Renal pelvis (tissue), 4 donors: ENCODE measurements around the gene SPTLC2. TPM values are rescaled to one million over a fixed set of nuclear protein-coding genes. Genes with fewer than 3 reads are reported as not detected.
A peak's percentile ranks its signal among the peaks of the same experiment; 100 is the strongest.
"Not testable (repeated sequence)": the region's sequence is repeated elsewhere in the genome, so short reads cannot be mapped to it uniquely, and the experiment has no call there.

Experiments
- DNase-seq: peaks from one replicate; pipeline ENCODE4 v3.0.0-alpha.2; 2013
- polyA plus RNA-seq, 3 donors: library from polyadenylated mRNA; unstranded; fragments of 120-200 nt; gene quantifications; one replicate each; pipeline ENCODE4 v1.2.1, GENCODE V29; 2013; ENCODE audit not compliant: insufficient read length in 3 of 3

The SPTLC2 gene
- polyA plus RNA-seq, 3 donors, result 64.8 to 77.3 (median 67.5) TPM

DNA sequence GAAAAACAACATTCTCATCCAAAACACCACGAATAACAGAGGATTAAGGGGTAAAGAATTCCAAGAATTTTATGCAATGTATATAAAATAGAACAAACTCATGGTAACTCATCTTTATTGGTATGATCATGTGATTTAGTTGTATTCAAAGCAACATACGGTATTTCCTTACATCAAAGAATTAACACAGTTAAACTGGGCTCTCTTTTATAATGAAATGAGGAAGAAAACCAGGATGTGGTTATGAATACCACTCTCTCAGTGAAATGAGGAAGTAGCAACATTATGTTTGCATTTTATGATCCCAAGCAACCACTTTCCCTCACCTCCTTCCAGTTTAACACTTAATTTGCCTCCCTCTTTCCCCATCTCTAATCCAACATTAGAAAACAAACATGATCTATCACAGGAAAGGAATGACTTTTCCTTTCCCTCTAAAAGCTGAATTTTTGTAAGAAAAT is 22.9 kb downstream of the SPTLC2 start:
- DNase-seq, result no peak

DNA sequence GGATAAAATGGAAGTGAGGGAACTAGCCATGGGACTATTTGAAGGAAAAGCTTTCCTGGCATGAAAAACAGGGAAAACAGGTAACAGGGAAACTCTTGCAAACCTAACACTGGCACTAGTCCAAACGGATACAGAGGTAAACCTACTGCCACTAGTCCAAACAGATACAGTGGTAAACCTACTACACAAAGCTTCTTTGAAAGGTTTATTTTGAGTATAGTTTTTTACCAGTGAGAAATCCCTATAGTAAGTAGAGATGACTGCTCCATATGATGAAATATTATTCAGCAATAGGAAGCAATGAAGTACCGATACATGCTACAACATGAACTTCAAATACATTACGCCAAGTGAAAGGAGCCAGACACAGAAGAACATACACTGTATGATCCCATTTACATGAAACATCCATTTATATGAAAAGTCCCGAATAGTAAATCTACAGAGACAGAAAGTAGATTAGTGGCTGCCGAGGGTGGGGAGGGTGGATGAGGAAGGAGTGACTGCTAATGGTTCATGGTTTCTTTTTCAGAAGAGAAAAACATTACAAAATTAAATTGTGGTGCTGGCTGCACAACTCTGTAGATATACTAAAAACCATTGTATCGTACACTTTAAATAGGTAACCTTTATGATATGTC is 25.5 kb downstream of the SPTLC2 start:
- no peak for DNase-seq

DNA sequence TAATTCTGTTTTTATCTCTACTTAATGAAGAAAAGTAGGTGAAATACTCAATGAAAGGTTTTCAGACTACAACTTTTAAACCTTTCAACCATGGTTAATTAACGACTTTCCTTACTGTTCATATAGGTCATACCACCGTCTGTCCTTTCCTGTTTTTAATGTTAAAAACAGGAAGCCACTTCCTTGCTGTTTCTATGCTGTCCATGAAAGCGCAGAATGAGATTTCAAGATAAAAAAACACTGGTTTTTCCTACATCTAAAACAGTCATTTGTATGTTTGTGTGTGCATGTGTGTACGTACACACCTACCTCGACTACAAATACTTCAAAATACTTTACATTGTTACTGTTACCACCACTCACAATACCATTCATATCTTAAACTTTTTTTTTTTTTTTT is 27.3 kb downstream of the SPTLC2 start:
- DNase-seq, result no peak

DNA sequence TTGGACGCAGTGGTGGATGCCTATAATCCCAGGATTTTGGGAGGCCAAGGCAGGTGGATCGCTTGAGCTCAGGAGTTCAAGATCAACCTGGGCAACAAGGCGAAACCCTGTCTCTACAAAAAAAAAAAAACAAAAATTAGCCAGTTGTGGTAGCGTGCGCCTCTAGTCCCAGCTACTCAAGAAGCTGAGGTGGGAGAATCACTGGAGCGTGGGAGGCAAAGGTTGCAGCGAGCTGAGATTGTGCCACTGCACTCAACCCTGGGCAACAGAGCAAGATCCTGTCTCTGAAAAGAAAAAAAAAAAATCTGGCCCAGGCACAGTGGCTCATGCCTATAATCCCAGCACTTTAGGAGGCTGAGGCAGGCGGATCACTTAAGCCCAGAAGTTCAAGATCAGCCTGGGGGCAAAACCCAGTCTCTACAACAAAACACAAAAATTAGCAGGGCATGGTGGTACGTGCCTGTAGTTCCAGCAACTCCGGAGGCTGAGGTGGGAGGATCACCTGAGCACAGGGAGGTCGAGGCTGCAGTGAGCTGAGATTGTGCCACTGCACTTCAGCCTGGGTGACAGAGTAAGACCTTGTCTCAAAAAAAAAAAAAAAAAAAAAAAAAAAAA is 27.9 kb downstream of the SPTLC2 start:
- not testable (repeated sequence) for DNase-seq

DNA sequence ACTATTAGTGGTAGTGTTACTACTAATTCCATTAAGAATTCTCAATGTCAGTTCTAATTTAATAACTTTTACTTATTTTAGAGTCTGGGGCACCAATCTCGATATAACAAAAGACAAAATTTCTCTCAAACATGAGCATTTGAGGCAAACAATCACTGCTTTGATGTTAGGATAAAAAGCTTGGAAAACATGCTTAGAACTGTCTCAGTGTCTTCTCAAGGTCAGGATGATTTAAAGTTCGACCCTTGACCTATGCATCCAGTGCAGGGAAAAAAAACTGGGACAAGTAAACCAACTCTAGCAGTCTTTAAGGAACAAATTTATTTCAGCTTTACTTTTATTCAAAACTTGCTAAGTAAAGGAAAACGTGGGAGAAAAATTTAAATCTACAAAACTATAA is 31.1 kb downstream of the SPTLC2 start:
- no peak for DNase-seq

DNA sequence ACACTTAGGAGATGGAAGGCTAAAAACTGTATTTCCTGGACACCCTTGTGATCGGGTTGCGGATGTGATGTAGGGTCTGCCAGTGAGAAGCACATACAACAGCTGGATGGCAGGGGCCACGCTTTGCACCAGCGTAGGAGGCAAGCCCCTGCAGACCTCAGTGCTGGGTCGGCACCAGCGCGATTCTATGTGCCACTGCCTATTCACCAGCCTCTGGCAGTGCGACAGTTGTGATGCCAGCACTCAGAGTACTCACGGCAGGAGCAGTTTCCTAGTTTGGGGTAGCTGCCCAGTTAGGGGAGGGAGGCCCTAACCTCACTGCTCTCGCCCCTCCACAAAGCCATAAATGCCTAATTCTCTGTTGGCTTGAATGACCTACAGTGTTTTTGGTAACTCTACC is 31.6 kb downstream of the SPTLC2 start:
- no peak for DNase-seq

DNA sequence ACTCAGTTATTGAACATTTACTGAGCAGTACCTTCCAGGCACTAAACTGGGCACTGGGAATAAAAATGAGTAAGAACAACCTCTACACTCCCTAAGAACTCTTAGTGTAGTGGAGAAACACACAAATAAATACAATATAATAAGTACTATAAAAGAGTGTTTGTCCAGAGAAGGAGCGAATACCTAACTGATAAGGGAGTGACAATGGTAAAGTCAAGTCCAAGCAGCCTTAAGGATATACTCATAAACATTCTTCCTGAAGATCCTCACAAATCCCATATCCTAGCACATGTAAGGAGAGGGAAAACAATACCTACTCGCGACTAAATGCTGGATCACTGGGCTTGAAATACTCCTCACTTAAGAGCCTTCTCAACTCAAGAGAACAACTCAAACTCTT is 32.8 kb downstream of the SPTLC2 start:
- no peak for DNase-seq

DNA sequence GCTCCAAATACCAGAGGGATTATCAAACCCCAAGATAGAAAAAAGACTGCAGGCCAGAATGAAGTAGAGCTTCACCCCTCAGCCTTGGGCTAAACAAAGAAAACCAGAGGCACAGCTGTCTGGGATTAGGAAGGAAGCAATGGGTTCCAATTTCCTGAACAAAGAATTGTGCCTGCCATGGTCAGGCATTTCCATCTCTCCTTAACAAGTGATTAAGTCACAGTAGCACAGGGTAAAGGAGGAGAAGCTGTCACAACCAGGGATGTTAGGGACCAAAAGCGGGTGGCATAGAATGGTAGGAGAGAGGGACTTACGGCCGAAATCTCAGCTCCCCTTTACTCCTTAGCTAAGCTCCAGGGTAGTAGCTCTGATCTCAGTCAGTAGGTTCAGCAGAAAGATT is 33.9 kb downstream of the SPTLC2 start:
- DNase-seq, result no peak

DNA sequence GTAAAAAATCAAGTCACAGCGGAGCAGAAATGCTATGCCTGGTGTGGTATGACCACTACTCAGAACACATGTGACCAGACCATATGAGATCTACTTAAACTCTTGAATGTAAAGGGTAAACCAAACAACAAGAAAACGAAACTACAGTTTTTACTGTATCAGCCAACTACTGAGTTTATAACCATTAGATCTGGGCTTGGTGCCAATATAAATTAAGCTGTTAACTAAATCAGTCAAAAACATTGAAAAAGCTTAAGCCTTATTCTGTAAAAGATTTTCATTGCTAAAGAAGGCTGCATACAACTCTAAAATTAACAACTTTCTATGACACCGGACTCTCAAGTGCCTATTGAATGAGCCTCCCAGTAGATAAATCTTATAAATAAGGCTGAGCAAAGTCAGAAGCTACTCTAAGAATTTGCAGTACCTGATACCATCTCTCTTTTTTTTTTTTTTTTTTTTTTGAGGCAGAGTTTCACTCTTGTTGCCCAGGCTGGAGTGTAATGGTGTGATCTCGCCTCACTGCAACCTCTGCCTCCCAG is 35.4 kb downstream of the SPTLC2 start:
- peak; percentile 87 for DNase-seq

DNA sequence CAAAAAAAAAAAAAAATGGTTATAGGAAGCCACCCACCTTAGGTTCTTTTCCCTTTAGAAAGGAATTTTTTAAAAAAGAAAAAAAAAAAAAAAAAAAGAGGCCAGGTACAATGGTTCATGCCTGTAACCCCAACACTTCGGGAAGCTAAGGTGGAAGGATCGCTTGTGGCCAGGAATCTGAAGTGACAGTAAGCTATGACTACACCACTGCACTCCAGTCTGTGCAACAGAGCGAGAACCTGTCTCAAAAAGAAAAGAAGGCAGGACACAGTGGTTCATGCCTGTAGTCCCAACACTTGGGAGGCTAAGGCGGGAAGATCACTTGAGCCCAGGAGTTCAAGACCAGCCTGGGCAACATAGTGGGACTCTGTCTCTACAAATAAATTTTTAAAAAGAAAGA is 36.0 kb downstream of the SPTLC2 start:
- no peak for DNase-seq

DNA sequence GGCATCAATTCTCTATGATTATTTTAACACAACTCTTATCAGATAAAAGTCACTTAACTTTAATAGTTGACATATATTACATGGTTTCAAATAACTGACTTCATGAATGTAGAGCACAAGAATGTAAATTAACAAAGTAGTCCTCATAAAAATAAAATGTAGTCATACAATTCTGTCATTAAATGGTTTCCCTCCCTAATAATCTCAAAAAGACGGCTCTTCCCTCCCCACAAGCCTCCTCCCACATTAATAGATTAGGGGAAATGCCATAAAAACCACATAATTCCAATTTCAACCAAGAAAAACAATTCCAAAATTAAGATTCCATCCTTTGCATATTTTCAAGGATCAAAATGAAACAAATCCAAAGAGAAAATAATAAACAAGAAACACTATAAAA is 36.7 kb downstream of the SPTLC2 start:
- DNase-seq, result no peak

DNA sequence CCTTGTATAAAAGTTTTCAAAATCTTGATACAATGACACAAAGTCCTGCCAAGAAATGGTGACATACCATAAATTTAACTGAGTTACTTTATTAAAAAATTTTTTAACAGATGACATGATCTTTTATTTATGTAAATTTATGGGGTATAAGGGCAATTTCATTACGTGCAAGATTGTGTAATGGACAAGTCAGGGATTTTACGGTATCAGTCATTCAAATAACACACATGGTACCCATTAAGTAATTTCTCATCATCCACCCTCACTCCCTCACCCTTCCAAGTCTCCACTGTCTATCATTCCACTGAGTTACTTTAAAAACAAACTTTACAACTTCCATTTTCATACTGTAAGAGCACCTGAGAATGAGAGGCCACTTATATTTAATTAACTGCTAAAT is 37.4 kb downstream of the SPTLC2 start:
- no peak for DNase-seq

DNA sequence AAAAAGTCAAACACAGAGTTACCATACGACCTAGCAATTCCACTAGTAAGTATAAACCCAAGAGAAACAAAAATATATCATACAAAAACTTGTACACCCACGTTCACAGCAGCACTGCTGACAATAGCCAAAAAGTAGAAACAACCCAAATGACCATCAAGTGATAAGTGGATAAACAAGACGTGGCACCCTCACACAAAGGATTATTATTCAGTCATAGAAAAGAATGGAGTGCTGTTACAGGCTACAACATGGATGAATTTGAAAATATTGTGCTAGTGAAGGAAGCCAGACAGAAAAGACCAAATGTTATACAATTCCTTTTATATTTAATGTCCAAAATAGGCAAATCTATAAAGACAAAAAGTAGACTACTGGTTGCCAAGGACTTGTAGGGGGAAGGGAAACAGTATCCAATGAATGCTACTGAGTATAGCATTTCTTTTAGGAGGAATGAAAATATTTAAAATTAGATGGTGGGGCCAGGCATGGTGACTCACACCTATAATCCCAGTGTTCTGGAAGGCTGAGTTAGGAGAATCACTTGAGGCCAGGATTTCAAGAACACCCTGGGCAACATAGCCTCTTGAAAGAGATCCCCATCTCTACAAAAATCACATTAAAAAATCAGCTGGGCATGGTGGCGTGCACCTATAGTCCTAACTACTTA is 41.9 kb downstream of the SPTLC2 start:
- DNase-seq, result no peak

DNA sequence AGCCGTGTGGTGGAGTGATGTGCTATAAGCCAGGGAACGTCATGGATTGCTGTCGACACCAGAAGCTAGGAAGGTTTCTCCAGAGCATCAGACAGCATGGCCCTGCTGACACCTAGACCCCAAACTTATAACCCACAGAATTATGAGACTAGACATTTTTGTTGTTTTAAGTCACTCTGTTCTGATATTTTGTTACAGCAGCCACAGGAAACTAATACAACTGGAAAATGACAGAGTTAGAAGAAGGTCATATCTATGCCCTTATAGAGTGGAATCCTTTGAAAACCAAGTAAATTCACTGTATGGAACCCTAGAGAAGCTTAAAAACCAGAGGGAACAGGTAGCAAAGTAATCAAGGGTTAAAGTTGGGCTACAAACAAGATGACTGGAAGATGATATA is 42.5 kb downstream of the SPTLC2 start:
- no peak for DNase-seq

DNA sequence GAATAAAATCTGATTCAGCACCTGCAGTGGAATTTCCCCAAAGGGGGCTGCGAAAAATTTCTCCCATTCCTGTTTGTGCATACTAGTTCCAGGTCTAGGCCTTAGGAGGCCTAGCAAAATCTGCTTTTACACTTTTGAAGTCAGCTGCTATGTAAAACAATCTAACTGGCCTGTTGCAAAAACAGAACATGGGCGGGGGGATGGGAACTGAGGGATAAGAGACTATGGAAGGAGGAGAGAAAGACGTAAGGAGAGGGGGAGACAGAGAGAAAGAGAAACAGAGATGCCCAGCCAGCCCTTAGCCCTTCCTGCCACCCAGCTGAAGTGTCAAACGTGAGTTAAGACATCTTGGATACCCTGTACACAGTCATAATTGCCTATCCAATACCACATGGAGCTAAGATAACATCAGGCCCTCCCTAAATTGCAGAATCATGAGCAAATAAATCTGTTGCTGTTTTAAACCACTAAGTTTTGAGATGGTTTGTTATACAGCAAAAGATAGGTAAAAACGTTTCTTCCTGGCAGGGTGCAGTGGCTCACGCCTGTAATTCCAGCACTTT is 45.6 kb downstream of the SPTLC2 start:
- no peak for DNase-seq

DNA sequence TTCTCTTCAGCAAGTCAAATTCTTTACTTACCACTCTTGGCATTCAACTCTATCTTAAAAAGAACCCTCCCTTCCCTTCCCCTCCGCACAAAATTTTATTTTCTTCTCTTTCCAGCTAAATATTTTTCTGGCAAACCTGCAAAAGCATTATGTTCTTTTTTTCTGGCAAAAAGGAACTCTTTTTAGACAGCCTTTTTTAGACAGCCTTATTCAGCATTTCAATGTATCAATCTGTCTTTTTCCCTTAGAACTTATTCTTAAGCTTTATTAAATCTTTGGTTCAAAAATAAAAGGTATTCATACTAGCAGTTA is 50.5 kb downstream of the SPTLC2 start:
- no peak for DNase-seq

DNA sequence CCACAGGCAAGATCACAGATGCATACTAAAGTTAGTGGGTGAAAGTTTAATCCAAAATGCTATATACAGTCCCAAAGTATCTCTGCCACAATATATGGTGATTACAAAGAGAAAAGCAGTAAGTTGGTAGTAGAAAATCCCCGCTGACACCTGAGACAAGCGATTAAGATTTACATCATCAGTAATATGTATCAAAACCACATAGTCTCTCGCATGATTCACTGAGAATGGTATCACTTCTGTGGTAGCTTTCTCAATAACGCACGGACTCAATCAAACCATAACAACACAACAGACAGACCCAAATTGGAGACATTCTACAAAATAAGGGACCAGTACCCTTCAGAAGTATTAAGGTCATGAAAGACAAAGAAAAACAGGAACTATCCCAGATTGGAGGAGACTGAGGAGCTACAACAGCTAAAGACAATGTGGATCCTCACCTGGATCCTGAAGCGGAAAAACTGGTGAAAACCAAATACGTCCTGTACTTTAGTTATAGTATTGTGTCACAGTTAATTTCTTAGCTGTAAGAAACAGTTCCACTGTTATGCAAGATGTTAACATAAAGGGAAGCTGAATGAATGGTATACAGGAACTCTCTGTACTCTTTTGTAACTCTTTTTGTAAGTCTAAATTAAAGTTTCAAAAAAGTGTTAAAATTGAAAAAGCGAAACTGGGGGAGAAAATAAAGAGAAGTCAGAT is 51.0 kb downstream of the SPTLC2 start:
- no peak for DNase-seq

DNA sequence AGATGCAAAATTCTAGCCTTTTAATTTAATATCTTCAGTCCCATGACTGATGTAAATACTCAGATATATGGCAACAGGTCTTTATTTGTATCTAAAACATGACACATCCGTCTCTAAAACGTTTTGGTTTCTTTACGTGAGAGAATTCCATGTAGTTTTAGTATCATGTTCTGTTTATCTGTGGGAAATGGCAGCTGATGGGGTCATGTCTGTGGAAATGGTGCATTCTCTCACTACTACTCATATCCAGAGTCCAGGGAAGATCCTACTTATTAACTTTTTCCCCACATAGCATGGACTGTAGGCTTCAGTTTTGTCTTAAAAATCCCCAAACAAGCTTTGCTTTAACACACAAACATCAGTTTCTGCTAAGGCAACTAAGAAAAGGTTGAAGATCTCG is 53.8 kb downstream of the SPTLC2 start:
- no peak for DNase-seq

DNA sequence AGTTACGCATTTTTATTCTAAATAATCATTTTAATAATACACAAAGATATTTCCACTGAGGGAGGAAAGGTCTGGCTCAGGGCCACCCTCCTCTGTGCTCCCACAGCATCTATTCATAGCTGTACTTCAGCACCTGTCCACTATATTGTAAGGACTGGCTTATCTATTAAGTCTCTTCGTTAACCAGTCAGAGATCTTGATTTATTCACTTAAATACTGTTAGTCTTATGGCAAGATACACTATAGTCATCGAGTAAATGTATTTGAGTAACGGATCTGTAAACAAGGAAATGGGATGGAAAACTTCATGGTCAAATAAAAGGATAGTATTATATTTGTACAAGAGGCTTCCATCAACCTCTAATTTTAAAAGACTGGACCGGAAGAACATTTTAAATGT is 54.6 kb downstream of the SPTLC2 start:
- DNase-seq, result no peak

DNA sequence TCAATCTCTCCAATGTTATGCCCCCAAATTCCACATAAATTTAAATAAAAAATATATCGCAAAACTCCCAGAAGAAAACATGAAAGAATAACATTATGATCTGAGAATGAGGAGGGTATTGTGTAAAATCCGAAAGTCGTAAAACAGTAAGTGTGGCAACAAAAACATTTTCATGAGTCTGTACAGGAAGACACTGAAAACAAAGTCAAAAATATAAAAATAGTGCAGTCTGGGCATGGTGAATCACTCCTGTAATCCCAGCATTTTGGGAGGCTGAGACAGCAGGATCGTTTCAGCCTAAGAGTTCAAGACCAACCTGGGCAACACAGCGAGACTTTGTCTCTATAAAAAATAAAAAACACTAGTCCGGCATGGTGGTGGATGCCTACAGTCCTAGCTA is 57.1 kb downstream of the SPTLC2 start:
- no peak for DNase-seq

DNA sequence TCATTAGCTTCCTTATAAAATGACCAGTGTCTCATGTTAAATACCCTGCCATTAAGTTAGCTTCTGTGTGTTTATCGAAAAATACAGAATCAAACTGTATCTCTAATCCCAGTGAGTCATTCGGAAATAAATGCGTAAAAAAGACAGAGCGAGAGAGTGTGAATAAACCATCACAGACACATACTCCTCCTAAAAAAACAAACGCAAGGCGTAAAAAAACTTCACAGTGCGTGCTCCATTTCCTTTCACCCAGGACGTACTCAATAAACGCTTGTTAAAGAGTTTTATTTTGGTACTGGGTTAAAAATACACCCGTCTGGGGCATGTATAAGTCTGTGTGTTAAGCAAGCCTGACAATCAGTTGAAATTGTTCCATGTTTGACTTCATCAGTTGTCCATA is 59.0 kb downstream of the SPTLC2 start:
- DNase-seq, result no peak

DNA sequence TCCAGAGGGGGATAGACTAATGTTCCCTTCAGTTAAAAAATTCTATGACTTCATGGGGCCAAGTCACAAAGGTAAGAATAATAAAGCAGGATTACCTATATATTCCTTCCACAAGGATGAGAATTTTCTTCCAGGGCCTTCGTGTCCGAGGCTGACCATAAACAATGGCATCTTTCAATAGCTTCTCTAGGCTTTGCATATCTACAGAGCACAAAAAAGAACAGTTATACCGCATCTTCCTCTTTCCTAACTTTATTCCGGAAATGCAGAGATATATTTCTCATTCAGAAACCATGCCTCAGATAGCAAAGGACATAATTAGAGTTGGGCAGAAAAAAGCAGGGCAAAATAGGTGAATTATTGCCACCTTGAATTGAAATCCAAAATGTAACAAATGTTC is 59.5 kb downstream of the SPTLC2 start:
- DNase-seq, result no peak
